K562 (cell line): ENCODE measurements around the gene DENND1A. TPM values are rescaled to one million over a fixed set of nuclear protein-coding genes. Genes with fewer than 3 reads are reported as not detected.
A peak's percentile ranks its signal among the peaks of the same experiment; 100 is the strongest.

Experiments
- ATAC-seq: fragments of 200-7000 bp; cut with Tn5 transposase; 3 replicates; pipeline ENCODE4 v1.9.1; 2020; ENCODE audit warnings: moderate library complexity
- BruUV-seq: library from RNA; stranded (reverse); fragments of 400-500 nt; replicated peaks from 2 replicates; lab custom pipeline; 2021; lab: Mats Ljungman, UMichigan
- CTCF ChIA-PET: fragments of 300-600 bp; formaldehyde crosslinking; extraction: SDS; loops from one replicate; lab custom pipeline; 2021; ENCODE audit warnings: low intra/inter-chr PET ratio; lab: Yijun Ruan, JAX
- POLR2A ChIA-PET: fragments of 300-600, 350-650 bp; sonication (Branson Sonifier 250); formaldehyde crosslinking; extraction: SDS; loops from one replicate; lab custom pipeline; 2021; ENCODE audit warnings: antibody characterized with exemption, inconsistent platforms; lab: Yijun Ruan, JAX
- DNase-seq, 4 experiments: peaks; one replicate each; pipeline versions ENCODE4 v3.0.0 to v3.0.0-alpha.2; 2011 to 2018; ENCODE audit warnings: low spot score in 3 of 4, mixed read lengths in 3 of 4; ENCODE audit errors: extremely low read depth in 1 of 4
- FAIRE-seq: peaks from 2 replicates; lab custom pipeline; 2011; peaks lifted over from hg19 to GRCh38; lab: Jason Lieb, UNC
- H2AFZ ChIP-seq: 2 replicates; pipeline ENCODE4 v1.6.0; 2011; ENCODE audit warnings: low read depth, low read length, control low read depth, inconsistent platforms
- H3K27ac ChIP-seq: fragments of 200-600 bp; 3 replicates; pipeline ENCODE4 v1.8.0; 2011; ENCODE audit warnings: low read depth, mild to moderate bottlenecking, control low read depth, inconsistent platforms, low read length, moderate library complexity, mixed read lengths; ENCODE audit errors: extremely low read depth
- H3K27me3 ChIP-seq, 2 experiments: fragments of 300-600 bp in 1 of 2; 2 replicates in 1 of 2; 3 replicates in 1 of 2; pipeline versions ENCODE4 v1.6.0 to v1.8.0; 2011; ENCODE audit warnings: inconsistent platforms in 2 of 2, low read length in 2 of 2, mild to moderate bottlenecking in 1 of 2, mixed read lengths in 1 of 2, moderate library complexity in 1 of 2; ENCODE audit not compliant: control insufficient read depth in 2 of 2, insufficient read depth in 2 of 2
- H3K36me3 ChIP-seq: fragments of 300-600 bp; 3 replicates; pipeline ENCODE4 v1.8.0; 2011; ENCODE audit warnings: mild to moderate bottlenecking, low read length, inconsistent platforms; ENCODE audit not compliant: control insufficient read depth, insufficient read depth
- H3K4me1 ChIP-seq, 2 experiments: fragments of 200-600 bp in 1 of 2; replicated peaks in 1 of 2; 2 replicates in 1 of 2; 3 replicates in 1 of 2; pipeline versions ENCODE4 v1.5.1 to v1.8.0; 2011; ENCODE audit warnings: inconsistent platforms in 2 of 2, low read length in 2 of 2, mild to moderate bottlenecking in 1 of 2, mixed read lengths in 1 of 2, moderate library complexity in 1 of 2; ENCODE audit not compliant: control insufficient read depth in 2 of 2, insufficient read depth in 2 of 2
- H3K4me2 ChIP-seq: 2 replicates; pipeline ENCODE4 v1.6.1; 2011; ENCODE audit warnings: low read length, control low read depth, inconsistent platforms, mixed read lengths; ENCODE audit not compliant: insufficient read depth
- H3K4me3 ChIP-seq: fragments of 200-600 bp; sonication (generic), shearing (Covaris generic); 2 replicates; pipeline ENCODE4 v1.5.1; 2016; ENCODE audit warnings: control low read depth, inconsistent platforms
- H3K79me2 ChIP-seq: fragments of 200-600 bp; 3 replicates; pipeline ENCODE4 v1.8.0; 2011; ENCODE audit warnings: low read length, inconsistent platforms; ENCODE audit not compliant: control insufficient read depth, insufficient read depth
- H3K9ac ChIP-seq, 2 experiments: 2 replicates each; pipeline versions ENCODE4 v1.6.0 to v1.6.1; 2011; ENCODE audit warnings: low read depth in 2 of 2, low read length in 2 of 2, control low read depth in 1 of 2, inconsistent platforms in 1 of 2, mild to moderate bottlenecking in 1 of 2, mixed read lengths in 1 of 2; ENCODE audit not compliant: insufficient read depth in 1 of 2
- H3K9me1 ChIP-seq: one replicate; pipeline ENCODE4 v1.6.0; 2011; ENCODE audit warnings: inconsistent platforms, mild to moderate bottlenecking, low read length, moderate library complexity; ENCODE audit not compliant: control insufficient read depth, insufficient read depth
- H3K9me3 ChIP-seq: replicated peaks from 2 replicates; pipeline ENCODE4 v1.5.1; 2011; ENCODE audit warnings: low read depth, low read length, inconsistent platforms; ENCODE audit not compliant: control insufficient read depth, insufficient read depth
- H4K20me1 ChIP-seq: replicated peaks from 2 replicates; pipeline ENCODE4 v1.6.1; 2011; ENCODE audit warnings: low read length, inconsistent platforms, mixed read lengths; ENCODE audit not compliant: control insufficient read depth, insufficient read depth
- FOXK2 ChIP-seq, 2 experiments: fragments of 450-650 bp; IDR thresholded peaks in 1 of 2; conservative IDR thresholded peaks in 1 of 2; 2 replicates each; pipeline ENCODE4 v1.6.1; 2016; ENCODE audit warnings: low read depth in 2 of 2, mild to moderate bottlenecking in 1 of 2
- NFIC ChIP-seq: fragments of 450-650 bp; IDR thresholded peaks from 2 replicates; pipeline ENCODE4 v1.6.1; 2017; ENCODE audit warnings: mild to moderate bottlenecking, inconsistent platforms
- WGBS: fragments of 100-300 bp; shearing (Covaris generic); methylation state at CpG from one replicate; pipeline ENCODE4 v1.1.6; 2016; ENCODE audit warnings: low coverage, mixed read lengths; ENCODE audit not compliant: insufficient coverage; ENCODE audit errors: missing lambda C conversion rate; 5-methylcytosine and 5-hydroxymethylcytosine counted together
- in situ Hi-C: fragments of 300-500 bp; cut with MboI; formaldehyde crosslinking; loops from 4 replicates; pipeline ENCODE4 v1.15.0; 2018; ENCODE audit warnings: inconsistent platforms, mixed read lengths
- intact Hi-C: fragments of 100-400 bp; cut with micrococcal nuclease; formaldehyde crosslinking; loops from 2 replicates; pipeline ENCODE4 v1.14.2; 2022
- polyA plus RNA-seq, 8 experiments: library from polyadenylated mRNA; depleted of rRNA in 4 of 8; stranded (reverse) in 5 of 8; unstranded in 3 of 8; fragments of >200 nt; fragmentation: Nextera tagmentation in 2 of 8; fragmentation: Illumina TruSeq in 1 of 8; extraction: Ambion mirVana in 2 of 8; extraction: Trizol in 1 of 8; gene quantifications; 2 replicates each; pipeline versions ENCODE4 v1.2.1 to v1.2.3, GENCODE V29; 2011 to 2014; ENCODE audit warnings: inconsistent platforms in 1 of 8, missing spikeins in 1 of 8
- total RNA-seq, 7 experiments: library from RNA; depleted of rRNA in 6 of 7; stranded (reverse); fragments of >200 nt in 6 of 7; fragmentation: Illumina TruSeq in 2 of 7; extraction: Trizol in 2 of 7; gene quantifications; 2 replicates each; pipeline versions ENCODE4 v1.2.1 to v1.2.3, GENCODE V29; 2011 to 2021; ENCODE audit warnings: low replicate concordance in 1 of 7
- TF ChIP-seq, protein P1 (sequence below): sonication (generic); formaldehyde crosslinking; IDR thresholded peaks from 2 replicates; pipeline ENCODE4 v1.9.0; 2022; ENCODE audit warnings: mild to moderate bottlenecking, missing genetic modification reagents
- TF ChIP-seq, protein P2 (sequence below): fragments of 250-450 bp; sonication (Bioruptor Pico); IDR thresholded peaks from 2 replicates; pipeline ENCODE4 v1.5.0; 2022; ENCODE audit warnings: mild to moderate bottlenecking
- TF ChIP-seq, protein P3 (sequence below), 3 experiments: fragments of 200-800 bp in 1 of 3; sonication (Bioruptor generic) in 1 of 3; sonication (generic) in 1 of 3; formaldehyde crosslinking in 1 of 3; IDR thresholded peaks; 2 replicates each; pipeline versions ENCODE4 v1.6.1 to v1.8.0; 2016 to 2022; ENCODE audit warnings: mild to moderate bottlenecking in 2 of 3, missing compliant biosample characterization in 2 of 3, missing genetic modification characterization in 2 of 3, missing genetic modification reagents in 1 of 3

Gene DENND1A
- total and polyA plus RNA-seq, 9 of the 15 experiments (the other 6 are each of a cell fraction or from before 2014, with no cell fraction given): 7.6 to 29.5 (median 15.7) TPM

DNA sequence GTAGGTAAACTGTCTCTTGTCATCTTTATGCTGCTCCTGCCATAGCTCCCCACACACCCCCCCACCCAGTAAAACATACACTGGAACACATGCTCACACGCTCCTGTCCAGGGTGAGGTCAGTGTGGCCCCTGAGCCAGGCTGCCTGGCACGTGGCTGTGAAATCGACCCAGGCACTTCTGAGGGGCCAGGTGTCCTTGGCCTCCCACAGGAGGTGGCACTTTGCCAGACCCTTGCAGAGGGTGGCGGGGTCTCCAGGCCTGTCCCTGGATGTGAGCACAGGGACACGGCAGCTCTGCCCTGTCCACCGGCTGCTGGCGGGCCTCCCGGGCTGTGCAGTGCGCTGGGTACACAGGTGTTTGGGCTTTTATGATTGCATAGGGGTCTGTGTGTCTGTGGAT lies 583.9 kb downstream of the DENND1A start:
- FAIRE-seq (no peak), DNase-seq (no peak), ATAC-seq (no peak)
- Histone ChIP-seq H3K9me3 (no peaks in the 10 kb centered on the region), H3K27me3 (no peaks in the 10 kb centered on the region), H3K9ac (peak overlapping the region in 1 of 2 experiments; percentile 72; a peak in 2 of 4 replicates), H3K79me2 (no peaks in the 10 kb centered on the region), H3K4me3 (no peak overlapping the region), H3K36me3 (no peaks in the 10 kb centered on the region), H3K9me1 (no peaks in the 10 kb centered on the region), H3K4me1 (peaks cover 23 to 37% of the 10 kb centered on the region in 2 experiments; a peak in 4 of 5 replicates), H3K27ac (peak overlapping the region; percentile 61; the same call in 1 of the 3 replicates), H4K20me1 (peaks cover 7% of the 10 kb centered on the region; the same call in 1 of the 2 replicates), H2AFZ (peak overlapping the region; percentile 83), H3K4me2 (no peak overlapping the region)
- WGBS: 87% methylated on average over 8 of the region's 9 CpGs
- POLR2A ChIA-PET: interaction anchor here (0.8 to 1.4 kb wide), 3 partner anchors 10 to 230 kb away, joined by 3 to 4 read pairs (median 3); no protein-coding TSS in a partner anchor
- in situ Hi-C loops: loop anchor here (10.0 kb wide), 1 partner anchor 521 kb away; the partner anchor contains the start of gene PDCL
- CTCF ChIA-PET: interaction anchor here (0.6 kb wide), 1 partner anchor 264 kb away, joined by 3 read pairs; no protein-coding TSS in a partner anchor
- TF ChIP-seq NFIC: peak; percentile 81
- TF ChIP-seq, protein P1, sequence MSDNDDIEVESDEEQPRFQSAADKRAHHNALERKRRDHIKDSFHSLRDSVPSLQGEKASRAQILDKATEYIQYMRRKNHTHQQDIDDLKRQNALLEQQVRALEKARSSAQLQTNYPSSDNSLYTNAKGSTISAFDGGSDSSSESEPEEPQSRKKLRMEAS: 0 out of 2 replicates have a peak, but pooled peaks have one; percentile 35
- TF ChIP-seq FOXK2 (conservative IDR thresholded peaks at IDR 0.05 in 1 of 2, IDR thresholded peaks at IDR 0.05 in 1 of 2; ENCODE audit: low read depth in 2 of 2): no peak
- TF ChIP-seq, protein P2, sequence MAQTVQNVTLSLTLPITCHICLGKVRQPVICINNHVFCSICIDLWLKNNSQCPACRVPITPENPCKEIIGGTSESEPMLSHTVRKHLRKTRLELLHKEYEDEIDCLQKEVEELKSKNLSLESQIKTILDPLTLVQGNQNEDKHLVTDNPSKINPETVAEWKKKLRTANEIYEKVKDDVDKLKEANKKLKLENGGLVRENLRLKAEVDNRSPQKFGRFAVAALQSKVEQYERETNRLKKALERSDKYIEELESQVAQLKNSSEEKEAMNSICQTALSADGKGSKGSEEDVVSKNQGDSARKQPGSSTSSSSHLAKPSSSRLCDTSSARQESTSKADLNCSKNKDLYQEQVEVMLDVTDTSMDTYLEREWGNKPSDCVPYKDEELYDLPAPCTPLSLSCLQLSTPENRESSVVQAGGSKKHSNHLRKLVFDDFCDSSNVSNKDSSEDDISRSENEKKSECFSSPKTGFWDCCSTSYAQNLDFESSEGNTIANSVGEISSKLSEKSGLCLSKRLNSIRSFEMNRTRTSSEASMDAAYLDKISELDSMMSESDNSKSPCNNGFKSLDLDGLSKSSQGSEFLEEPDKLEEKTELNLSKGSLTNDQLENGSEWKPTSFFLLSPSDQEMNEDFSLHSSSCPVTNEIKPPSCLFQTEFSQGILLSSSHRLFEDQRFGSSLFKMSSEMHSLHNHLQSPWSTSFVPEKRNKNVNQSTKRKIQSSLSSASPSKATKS (CRISPR knock-in tag): no peak
- TF ChIP-seq, protein P3, sequence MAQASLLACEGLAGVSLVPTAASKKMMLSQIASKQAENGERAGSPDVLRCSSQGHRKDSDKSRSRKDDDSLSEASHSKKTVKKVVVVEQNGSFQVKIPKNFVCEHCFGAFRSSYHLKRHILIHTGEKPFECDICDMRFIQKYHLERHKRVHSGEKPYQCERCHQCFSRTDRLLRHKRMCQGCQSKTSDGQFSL (CRISPR knock-in tag; IDR thresholded peaks at IDR 0.05): peak; percentile 66; the same call in 1 of the 2 replicates
- TF ChIP-seq, protein P3 (tag; IDR thresholded peaks at IDR 0.05): no peak
- BruUV-seq: no TSS peak
- intact Hi-C loops: no loop called here
